Erythroblast (primary cell): ENCODE data around the gene S100PBP.
A peak's percentile ranks its signal among the peaks of the same experiment; 100 is the strongest.

Source experiments
- DNase-seq, 2 experiments: peaks; one replicate each; lab custom pipeline; 2025; lab: John Stamatoyannopoulos, UW
- GATA1 ChIP-seq: IDR thresholded peaks from 2 replicates; pipeline ENCODE4 v1.6.1; 2011; ENCODE audit warnings: low read depth, mild to moderate bottlenecking, control low read depth, low read length, moderate library complexity
- POLR2A ChIP-seq: IDR thresholded peaks from 2 replicates; pipeline ENCODE4 v1.6.1; 2011; ENCODE audit warnings: mild to moderate bottlenecking, low read length

S100PBP gene

GRCh38 chr1:32886004-32886827 is 68.8 kb downstream of the S100PBP start, which contains the start of gene HPCA:
TSS of gene HPCA (plus strand) at chr1:32886491. CDS start at chr1:32888899, 2,408 bp downstream.
- peak; percentile 68 to 70 for DNase-seq
- TF ChIP-seq GATA1 (no peak), POLR2A (no peak)

DNA sequence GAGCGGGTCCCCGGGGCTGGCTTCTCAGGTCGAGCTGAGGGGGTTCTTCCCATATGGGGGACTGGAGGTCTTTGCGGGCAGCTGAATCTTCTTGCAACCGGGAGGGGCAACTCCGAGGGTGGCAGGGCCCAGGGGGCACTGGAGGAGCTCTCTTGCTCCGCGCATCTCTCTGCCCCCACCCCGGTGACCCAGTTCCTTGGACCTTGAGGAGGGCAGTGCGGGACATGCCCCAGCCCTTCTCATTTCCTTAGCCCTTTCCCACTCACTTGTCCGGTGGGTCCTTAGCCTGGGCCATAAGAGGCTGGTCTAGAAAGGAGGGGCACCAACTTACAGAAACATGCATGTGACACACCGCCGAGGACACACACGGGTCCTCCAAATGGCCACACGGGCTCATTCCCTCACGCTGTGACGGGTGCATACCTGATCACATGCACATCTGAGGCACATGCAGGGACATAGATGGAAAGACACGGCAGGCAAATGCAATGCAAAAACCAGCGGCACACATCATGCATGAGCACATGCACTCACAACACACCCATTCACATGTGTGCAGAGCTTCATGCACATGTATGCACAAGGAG is 69.5 kb downstream of the S100PBP start:
- TF ChIP-seq POLR2A (no peak), GATA1 (no peak)

GRCh38 chr1:32887623-32888022 is 70.2 kb downstream of the S100PBP start:
- DNase-seq = no peak
- no peak for TF ChIP-seq POLR2A
- TF ChIP-seq GATA1 = no peak

More for the DNA sequence above, 69.5 kb downstream of the S100PBP start:
- no peak for DNase-seq

- DNase-seq = no peak
- TF ChIP-seq GATA1 = no peak
- no peak for TF ChIP-seq POLR2A
These were observed 70.7 kb downstream of the S100PBP start for GRCh38 chr1:32888134-32888533.

DNA sequence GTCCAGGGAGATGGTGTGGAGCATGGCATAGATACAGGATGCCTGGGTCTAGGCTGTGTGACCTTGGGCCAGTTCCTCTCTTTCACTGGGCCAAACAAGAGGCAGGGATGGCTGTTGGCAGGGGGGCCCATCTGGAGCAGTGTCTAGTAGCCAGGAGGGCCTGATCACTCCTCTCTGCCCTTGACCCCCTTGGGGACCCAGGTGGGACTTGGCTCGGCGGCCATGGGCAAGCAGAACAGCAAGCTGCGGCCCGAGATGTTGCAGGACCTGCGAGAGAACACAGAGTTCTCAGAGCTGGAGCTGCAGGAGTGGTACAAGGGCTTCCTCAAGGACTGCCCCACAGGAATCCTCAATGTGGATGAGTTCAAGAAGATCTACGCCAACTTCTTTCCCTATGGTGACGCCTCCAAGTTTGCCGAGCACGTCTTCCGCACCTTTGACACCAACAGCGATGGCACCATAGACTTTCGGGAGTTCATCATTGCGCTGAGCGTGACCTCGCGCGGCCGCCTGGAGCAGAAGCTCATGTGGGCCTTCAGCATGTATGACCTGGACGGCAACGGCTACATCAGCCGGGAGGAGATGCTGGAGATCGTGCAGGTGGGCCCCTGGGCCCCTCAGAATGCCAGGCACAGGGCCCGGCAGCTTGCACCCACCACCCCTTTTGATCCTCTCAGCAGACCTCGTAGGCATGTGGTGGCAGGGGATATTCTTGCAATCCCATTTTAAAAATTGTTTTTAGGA is 71.4 kb downstream of the S100PBP start:
- DNase-seq = no peak
- TF ChIP-seq GATA1 (no peak), POLR2A (no peak)

DNA sequence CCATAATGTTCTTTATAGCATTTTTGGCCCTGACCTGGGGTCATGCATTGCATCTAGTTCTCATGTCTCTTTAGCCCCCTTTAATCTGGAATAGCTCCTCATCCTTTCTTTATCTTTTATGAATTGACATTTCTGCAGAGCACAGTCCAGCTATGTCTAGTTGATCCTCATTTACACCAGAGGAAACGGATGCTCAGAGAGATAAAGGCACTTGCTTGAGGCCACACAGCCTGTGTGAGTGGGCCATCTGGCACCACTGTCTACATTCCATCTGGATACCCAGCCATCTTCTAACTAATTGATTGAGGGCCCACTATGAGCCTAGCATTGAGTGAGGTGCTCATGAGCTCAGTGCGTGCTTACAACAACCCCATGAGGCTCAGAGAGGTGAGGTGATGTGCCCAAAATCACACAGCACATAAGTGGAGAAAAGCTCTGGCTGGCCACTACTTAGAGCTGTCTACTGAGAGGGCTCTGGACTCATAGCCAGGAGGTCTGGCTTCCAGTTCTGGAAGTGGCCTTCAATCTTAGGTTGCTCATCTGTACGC is 72.4 kb downstream of the S100PBP start:
- DNase-seq = no peak
- no peak for TF ChIP-seq POLR2A
- TF ChIP-seq GATA1 = no peak

DNA sequence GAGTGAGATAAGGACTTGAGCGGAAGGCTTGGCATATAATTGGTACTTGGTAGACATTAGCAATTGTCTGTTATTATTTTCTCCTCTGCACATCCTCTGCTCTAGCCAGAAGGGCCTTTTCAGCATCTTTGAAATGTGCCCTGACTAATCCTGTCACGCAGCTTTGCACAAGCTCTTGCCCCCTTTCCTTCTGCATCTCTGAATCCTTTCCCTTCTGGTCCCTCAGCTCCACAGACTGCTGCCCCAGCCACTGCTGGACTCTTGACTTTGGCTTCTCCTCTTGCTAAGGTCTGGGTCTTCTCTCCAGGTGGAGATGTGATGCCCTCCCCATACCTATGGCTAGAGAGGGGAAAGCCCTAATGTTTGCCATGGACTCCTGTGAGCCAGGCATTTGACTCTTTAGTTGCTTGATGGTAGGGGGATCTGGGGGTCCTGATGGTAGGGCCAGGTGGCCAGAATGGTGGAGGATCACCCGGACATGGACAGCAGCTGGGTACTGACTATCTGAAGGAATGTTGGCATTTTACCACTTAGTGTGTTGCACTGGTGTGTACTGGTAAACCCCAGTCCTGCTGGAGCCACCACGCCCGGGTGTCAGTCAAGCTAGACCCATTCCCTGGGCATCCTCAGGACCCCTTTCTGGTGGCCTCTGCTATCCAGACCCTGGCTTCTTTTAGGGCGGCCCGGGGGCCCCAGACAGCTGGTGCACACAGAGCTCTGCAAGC is 73.2 kb downstream of the S100PBP start:
- DNase-seq = no peak
- TF ChIP-seq GATA1 (no peak), POLR2A (no peak)

- no peak for DNase-seq
- no peak for TF ChIP-seq GATA1
- no peak for TF ChIP-seq POLR2A
These were observed 73.8 kb downstream of the S100PBP start for GRCh38 chr1:32891241-32891570.

DNA sequence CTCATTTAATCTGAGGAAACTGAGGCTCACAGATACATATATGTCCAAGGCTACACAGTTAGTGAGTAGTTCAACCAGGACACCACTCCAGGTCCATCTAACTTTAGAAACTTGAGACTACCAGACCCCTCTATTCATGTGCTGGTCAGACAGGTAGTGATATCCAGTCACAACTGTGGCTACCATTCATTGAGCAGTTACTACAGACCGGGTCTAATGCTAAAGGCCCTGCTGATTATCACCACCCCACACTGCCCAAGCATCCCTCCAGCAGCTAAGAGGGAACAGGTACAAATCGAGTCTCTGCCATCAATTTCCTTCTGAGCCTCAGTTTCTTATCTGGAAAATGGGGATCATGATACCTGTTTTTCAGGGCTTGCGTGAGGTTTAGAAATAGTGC is 74.2 kb downstream of the S100PBP start:
- no peak for DNase-seq
- no peak for TF ChIP-seq GATA1
- no peak for TF ChIP-seq POLR2A

GRCh38 chr1:32892368-32893197 is 75.1 kb downstream of the S100PBP start:
- TF ChIP-seq POLR2A (no peak), GATA1 (no peak)
- peak; percentile 54 to 61 for DNase-seq

DNA sequence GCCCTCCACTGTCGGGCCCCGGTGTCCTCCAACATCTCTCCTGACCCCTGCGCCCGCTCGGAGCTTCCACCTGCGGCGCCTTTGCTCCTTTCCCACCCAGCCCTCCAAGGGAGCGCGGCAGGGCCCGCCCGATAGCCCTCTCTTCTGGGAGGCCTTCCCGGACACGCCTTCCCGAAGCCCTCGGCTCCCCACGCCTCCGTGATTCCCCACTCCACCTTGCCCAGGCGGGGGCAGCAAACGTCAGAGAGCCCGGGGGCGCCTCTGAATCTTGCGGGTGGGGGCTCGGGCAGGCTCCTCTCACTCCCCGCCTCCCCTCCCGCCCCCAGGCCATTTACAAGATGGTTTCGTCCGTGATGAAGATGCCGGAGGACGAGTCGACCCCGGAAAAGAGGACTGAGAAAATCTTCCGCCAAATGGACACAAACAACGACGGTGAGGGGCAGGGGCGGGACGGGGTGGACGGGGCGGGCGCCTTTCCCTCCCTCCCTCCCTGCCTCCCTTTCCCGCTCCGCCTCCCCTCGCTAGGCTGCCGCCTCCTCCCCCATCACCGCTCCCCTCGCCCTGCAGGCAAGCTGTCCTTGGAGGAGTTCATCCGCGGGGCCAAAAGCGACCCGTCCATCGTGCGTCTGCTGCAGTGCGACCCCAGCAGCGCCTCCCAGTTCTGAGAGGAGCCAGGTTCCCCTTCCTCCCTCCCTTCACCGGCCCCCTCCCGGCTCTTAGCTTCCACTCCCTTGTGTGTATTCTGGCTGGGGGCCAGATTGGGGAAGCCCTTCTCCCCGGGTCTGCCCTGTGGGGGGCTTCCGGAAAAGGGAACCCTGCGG is 76.0 kb downstream of the S100PBP start:
- TF ChIP-seq GATA1 = no peak
- no peak for TF ChIP-seq POLR2A
- peak in 1 of 2 experiments; percentile 17 for DNase-seq
